ENCODE results near the gene ATG4B.

Gene ATG4B

DNA sequence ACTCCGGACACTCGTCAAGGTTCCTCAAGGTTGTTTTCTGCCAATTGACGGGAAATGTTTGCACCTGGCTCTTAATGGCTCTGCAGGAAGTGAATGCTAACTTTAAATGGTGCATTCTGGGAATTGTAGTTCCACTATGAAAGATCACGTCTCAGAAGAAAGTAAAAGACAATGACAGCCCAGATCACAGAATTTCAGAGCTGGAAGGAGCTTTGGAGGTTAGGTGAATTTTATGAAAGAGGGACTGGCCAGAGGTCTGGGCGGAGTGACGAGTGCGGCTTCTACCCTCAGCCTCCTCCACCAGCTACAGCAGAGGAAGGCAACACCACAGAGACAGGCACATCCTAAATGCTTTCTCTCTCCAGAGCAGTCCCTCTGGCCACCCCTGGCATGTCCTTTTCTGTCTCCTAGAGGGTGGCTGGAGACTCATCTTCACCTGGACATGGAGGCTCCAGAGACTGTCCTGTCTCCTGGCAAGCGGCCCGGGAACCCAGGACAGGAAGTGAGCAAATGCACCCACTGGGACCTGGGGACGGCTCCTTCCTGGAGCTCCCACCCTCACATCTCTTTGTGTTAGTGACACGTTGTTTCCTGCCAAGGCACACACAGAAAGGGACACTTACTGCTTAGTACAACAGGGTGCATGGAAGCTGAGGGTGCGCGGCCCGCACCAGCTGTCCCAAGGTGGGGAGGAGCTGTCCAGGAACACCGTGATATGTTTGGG lies 19.9 kb upstream of the ATG4B start:
- Histone ChIP-seq H3K4me3 (ENCODE audit: low read depth, low read length) (peak overlapping the region; percentile 91), H3K9ac (no peak overlapping the region), H3K9me3 (ENCODE audit: control insufficient read depth, low read length) (no peaks in the 10 kb centered on the region), H3K36me3 (ENCODE audit: control insufficient read depth, insufficient read depth, low read length) (no peaks in the 10 kb centered on the region), H3K4me1 (peaks cover 13% of the 10 kb centered on the region), H3K27ac (peak overlapping the region; percentile 54), H3K79me2 (peaks cover 52% of the 10 kb centered on the region), H3K4me2 (ENCODE audit: low read length) (peak overlapping the region; percentile 81), H3K27me3 (ENCODE audit: control insufficient read depth, insufficient read depth, low read length) (no peaks in the 10 kb centered on the region), H2AFZ (peak overlapping the region; percentile 65)
- TF ChIP-seq CTCF (IDR thresholded peaks at IDR 0.05): no peak

DNA sequence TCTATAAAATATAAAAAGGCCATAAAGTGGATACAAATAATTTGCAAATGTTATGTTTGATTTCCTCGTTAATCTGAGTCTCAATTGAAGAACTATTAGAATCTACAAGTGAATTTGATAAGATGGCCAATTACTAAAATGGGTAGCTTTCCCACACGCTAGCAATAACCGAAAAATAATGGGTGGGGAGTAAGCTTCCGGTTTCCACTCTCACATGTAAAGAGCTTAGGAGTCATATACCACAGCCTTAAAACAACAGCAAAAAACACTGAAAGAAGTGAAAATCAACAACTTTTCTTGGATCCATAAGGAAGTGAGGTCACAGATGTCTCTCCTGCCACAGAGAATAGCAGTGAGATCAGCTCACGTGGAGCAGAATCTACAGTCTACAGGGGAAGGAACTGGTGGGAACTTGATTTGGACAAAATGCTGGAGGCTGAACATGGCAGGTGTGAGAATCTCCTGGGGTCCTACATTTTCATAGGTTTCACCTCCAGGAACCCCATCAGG lies 19.1 kb upstream of the ATG4B start:
- H3K79me2 ChIP-seq: peaks cover 57% of the 10 kb centered on the region

GRCh38 chr2:241618829-241619228 lies 18.7 kb upstream of the ATG4B start:
- Histone ChIP-seq H3K4me2 (ENCODE audit: low read length) (peak overlapping the region; percentile 19), H3K79me2 (peaks cover 60% of the 10 kb centered on the region), H3K4me3 (ENCODE audit: low read depth, low read length) (no peak overlapping the region), H2AFZ (no peak overlapping the region), H3K9me3 (ENCODE audit: control insufficient read depth, low read length) (no peaks in the 10 kb centered on the region), H3K27me3 (ENCODE audit: control insufficient read depth, insufficient read depth, low read length) (no peaks in the 10 kb centered on the region), H3K36me3 (ENCODE audit: control insufficient read depth, insufficient read depth, low read length) (no peaks in the 10 kb centered on the region), H3K4me1 (peaks cover 13% of the 10 kb centered on the region), H3K27ac (no peak overlapping the region), H3K9ac (no peak overlapping the region)
- TF ChIP-seq CTCF (IDR thresholded peaks at IDR 0.05): no peak

More for the DNA sequence above, 19.1 kb upstream of the ATG4B start:
- Histone ChIP-seq H2AFZ (no peak overlapping the region), H3K9me3 (ENCODE audit: control insufficient read depth, low read length) (no peaks in the 10 kb centered on the region), H3K27ac (no peak overlapping the region), H3K27me3 (ENCODE audit: control insufficient read depth, insufficient read depth, low read length) (no peaks in the 10 kb centered on the region), H3K9ac (no peak overlapping the region), H3K4me3 (ENCODE audit: low read depth, low read length) (no peak overlapping the region), H3K36me3 (ENCODE audit: control insufficient read depth, insufficient read depth, low read length) (no peaks in the 10 kb centered on the region), H3K4me2 (ENCODE audit: low read length) (no peak overlapping the region), H3K4me1 (peaks cover 13% of the 10 kb centered on the region)
- TF ChIP-seq CTCF (IDR thresholded peaks at IDR 0.05): no peak

GRCh38 chr2:241619597-241620418 lies 17.7 kb upstream of the ATG4B start:
- Histone ChIP-seq H2AFZ (no peak overlapping the region), H3K9me3 (ENCODE audit: control insufficient read depth, low read length) (no peaks in the 10 kb centered on the region), H3K79me2 (peaks cover 63% of the 10 kb centered on the region), H3K4me2 (ENCODE audit: low read length) (no peak overlapping the region), H3K4me1 (peaks cover 13% of the 10 kb centered on the region), H3K27me3 (ENCODE audit: control insufficient read depth, insufficient read depth, low read length) (no peaks in the 10 kb centered on the region), H3K4me3 (ENCODE audit: low read depth, low read length) (no peak overlapping the region), H3K9ac (no peak overlapping the region), H3K27ac (no peak overlapping the region), H3K36me3 (ENCODE audit: control insufficient read depth, insufficient read depth, low read length) (no peaks in the 10 kb centered on the region)
- TF ChIP-seq CTCF (IDR thresholded peaks at IDR 0.05): no peak

All from parathyroid adenoma (tissue), 2 donors.